Amygdala (tissue), 56 donors: ENCODE results near the gene ZSCAN22.
"Not testable (repeated sequence)": the region's sequence is repeated elsewhere in the genome, so short reads cannot be mapped to it uniquely, and the experiment has no call there.

Experiments
- DNase-seq, 56 donors: peaks; one replicate each; lab custom pipeline; 2025; lab: John Stamatoyannopoulos, UW

The ZSCAN22 gene

DNA sequence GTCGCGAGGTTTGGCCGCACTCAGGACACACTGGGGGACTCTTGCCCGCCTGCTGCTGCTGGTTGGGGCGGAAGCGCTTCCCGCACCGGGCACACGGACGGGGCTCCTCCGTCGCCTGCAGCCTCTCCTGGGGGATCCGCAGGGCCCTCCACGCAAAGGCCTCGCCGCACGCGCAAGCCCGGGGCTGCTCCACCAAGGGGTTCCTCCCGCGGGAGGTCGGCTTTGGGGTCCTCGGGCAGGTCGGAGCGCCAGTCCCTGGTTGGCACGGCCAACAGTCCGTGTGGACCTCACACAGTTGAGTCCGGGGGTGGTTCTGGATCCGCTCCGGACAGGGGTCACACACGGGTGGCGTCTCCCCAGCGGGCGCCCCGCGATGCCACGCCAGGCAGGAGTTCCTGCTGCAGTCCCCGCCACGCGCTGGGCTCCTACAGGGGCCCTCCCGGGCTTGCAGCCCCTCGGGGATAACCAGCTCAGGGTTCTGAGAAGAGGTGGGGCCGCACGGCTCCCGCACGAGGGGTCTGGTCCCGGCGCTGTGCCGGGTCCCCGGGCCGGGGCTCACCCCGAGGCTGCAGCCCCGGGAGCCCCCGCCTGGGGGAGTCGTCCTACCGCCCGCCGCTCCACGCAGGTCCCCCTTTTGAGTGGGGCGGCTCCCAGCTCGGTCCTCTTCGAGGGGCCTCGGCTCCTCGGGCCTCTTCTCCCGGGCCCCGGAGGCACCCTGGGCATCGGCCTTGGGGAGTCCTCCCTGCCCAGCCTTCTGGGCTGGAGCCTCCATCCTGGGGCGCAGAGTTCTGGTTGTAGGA lies 42.0 kb downstream of the ZSCAN22 start:
- DNase-seq = no peak

DNA sequence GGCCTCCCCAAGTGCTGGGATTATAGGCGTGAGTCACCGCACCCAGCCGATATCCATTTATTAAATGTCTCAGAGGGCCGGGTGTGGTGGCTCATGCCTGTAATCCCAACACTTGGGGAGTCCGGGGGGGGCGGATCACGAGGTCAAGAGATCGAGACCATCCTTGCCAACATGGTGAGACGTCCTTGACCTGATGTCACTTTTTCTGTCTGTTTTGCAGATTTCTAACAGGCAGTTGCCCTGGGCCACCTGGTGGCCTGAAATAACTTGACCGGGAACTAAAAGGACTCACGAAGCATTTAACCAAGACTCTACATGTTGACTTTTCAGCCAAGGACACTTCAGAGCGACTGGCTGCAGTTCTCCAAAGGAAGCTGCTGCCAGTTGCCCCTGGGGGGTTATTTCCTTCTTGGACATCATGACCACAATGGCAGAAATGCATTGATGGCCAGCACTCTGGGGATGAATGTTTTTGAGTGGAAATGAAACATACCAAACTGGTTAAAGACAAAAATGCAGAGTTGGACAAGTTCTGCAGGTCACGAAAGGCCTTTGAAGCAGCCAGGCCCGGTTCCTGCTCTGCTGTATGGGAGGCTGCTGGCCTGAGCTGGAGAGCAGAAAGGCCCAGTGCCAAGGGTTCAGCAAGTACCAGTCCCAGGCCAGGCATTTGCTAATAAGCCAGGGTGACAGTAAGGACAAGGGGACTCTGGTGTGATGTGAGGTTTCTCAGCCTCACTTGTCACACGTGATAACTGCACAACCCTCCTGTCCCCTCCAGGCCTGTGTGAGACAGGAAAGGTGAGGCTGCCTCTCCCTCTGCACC lies 45.7 kb downstream of the ZSCAN22 start:
- peak in 5 of 56 donors; percentile 8 to 24 (median 13) for DNase-seq

DNA sequence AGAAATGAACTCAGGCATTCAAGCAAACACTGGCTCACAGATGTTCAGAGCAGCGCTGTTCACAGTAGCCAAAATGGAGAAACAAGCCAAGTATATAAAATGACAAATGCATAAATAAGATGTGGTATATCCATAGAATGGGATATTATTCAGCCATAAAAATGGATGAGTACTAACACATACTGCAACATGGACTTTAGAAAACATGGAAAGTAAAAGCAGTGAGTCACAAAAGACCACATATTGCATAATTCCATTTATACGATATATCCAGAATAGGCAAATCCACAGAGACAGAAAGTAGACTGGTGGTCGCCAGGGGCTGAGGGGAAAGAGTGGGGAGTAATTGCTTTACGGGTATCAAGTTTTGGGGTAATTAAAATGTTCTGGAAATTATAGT lies 47.4 kb downstream of the ZSCAN22 start:
- DNase-seq = no peak

DNA sequence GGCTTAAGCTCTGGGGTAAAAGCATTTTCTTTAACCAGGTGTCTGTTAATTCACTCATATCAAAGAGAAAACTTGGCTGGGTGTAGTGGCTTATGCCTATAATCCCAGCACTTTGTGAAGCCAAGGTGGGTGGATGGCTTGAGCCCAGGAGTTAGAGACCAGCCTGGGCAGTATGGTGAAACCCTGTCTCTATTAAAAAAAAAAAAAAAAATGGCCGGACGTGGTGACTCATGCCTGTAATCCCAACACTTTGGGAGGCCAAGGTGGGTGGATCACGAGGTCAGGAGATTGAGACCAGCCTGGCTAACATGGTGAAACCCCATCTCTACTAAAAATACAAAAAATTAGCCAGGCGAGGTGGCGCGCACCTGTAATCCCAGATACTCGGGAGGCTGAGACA lies 49.9 kb downstream of the ZSCAN22 start:
- not testable (repeated sequence) for DNase-seq

DNA sequence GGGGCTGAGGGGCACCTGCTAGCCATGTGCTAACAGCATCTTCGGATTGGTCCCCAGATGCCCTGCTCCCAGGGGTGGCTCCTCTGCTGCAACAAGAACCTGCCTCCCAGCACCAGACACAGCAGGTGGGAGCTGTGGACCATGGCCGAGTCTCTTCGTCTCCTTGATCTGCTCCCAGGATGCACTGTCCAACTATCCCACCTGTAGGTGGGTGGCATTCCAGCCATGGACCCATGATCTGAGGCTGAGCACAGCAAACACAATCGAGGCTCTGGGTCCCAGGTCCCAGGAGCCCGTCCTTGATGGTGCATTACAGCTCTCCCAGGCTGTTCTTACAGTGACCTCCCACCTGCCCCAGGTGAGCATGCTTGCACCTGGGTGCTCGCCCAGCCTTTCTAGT lies 52.5 kb downstream of the ZSCAN22 start:
- no peak for DNase-seq

DNA sequence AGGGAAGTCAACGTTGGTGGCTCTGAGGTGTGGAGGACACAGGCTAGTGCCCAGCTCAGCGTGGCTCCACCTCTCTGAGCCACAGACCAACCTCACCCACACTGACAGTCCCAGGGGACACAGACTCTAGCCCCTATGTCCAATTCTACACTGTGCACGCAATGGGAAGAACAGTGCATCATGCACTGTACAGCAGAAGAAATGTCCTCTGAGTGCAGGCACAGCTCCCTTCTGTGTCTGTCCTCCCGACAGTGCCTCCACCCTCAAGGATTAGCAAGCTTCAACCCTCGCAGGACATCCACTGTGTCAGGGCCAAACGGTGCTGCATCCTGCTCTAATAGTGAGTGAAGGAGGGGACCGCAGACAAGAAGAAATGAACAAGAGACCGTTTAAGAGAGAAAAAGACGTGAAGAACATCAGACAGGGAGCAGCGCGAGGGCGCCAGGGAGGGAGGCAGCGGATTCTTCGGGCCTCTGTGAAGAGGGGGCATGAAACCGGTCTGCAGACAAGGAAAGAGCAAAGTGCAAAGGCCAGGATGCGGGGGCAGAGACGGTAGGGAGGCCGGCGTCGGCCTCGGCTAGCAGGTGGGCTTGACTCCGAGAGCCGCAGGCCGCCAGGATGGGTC lies 53.4 kb downstream of the ZSCAN22 start:
- DNase-seq = peak in 1 of 56 donors; percentile 55

DNA sequence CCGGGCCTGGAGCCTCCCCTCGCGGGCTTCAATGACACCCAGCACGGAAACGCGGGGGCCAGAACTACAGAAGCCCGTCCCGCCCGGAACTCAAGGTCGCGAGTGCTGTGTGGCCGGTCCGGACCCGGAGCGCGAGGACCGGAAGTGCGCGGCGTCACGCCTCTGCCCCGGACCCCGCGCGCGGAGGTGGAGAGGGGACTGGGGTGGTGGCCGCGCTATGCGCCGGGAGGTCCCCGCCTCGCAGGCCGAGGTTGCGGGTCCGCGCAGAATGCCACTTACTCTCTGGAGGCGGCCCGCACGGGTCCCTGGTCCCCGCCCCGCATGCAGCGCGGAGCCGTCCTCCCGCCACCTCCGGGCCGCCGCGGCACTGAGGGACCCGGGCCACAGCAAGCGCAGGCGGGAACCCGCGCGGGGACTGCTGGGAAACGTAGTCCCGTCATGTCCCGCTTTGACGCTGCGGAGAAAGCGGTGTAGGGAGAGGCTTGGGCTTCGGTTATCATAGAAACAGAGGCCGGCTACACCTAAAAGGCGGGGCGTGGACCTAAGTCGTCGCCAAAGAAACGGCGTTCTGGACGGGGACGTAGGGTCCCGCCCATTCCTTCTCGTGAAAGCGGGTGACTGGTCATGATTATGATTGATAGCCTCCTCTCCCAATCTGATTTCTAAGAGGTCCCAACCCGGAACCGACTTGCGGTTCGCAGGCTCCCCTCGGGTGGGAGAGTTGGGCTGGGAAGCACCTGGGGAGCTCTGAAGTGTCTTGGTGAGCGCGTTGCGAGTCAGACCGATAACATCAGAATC lies 54.1 kb downstream of the ZSCAN22 start, which contains the start of gene ZNF837:
TSS of gene ZNF837 (minus strand) at position 369 of the 798 bp plus-strand sequence. CDS start 11,698 bp downstream, outside the sequence.
- DNase-seq = peak; percentile 89 to 99 (median 98)

DNA sequence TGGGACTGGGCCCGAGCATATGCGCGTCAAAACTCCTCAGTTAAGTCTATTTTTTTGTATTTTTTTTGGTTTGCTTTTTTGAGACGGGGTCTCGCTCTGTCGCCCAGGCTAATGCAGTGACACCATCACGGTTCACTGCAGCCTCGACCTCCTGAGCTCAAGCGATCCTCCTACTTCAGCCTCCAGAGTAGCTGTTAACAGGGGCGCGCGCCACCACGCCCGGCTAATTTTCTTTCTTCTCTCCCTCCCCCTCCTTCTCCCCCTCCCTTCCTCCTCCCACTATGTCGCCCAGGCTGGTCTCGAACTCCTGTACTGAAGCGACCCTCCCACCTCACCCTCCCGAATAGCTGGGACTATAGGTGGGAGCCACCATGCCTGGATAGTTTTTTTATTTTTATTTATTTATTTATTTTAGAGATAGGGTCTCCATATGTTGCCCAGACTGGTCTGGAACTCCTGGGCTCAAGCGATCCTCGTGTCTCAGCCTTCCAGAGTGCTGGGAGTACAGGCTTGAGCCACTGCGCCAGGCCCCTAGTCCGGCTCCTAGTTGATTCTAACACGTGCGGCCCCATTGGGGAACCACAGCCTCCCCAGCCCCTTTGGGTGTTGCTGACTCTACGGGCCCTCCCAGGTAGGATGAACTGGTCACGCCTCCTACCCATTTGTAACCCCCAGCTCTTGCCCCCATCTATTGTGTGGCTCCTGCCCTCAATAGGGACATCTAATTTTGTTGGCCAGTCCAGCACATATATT lies 54.8 kb downstream of the ZSCAN22 start:
- DNase-seq = no peak

DNA sequence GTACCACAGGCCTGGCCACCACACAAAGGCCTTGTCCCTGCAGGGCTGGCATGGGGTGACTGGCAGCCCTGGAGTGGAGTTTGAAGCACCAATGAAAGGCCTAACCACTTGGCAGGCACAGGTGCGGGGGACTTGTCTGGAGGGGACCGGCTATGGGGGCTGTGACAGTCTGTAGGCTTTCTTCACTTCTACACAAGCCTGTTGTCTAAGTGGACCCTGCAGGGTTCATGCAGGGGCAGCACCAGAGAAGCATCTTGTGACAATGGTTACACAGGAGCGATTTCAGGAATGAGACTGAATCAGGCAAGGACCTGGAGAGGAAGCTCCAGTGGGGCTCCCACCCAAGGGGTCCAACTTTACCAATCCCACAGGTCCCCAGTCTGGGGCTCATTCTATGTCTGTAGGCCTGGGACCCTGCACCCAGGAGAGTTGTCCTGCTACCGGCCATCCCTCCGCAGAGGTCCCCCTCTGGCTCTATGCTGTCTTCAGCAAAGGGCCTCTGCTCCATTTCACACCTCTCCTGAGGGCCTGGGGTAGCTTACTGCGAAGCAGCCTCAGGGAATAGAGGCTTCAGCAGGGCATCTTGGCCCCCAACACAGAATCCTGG lies 56.3 kb downstream of the ZSCAN22 start:
- DNase-seq = no peak

DNA sequence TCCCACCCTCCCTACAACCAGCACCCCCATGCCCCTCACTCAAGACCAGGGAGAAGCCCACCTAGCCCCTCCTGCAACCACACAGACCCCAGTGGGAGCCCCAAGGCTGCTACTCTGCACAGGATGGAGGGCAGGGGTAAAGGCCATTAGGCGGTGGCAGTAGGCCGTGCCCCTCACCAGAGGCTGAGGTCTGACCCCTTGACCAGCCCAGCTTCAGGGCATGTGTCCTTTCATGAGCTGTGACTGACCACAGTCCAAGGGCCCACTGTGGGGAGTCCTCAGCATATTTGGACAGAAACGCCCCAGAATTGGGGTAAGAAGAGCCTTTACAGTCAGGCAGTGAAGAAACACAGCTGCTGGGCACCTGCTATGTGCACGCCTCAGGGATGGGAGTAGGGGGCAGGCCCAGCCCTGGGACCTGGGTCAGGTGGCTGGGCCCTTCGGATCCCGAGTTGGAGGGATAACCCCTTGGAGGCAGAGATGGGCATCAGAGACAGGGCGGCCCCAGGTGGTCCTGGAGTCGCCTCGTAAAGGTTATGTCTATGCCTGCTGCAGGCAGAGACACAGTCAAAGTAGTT lies 58.6 kb downstream of the ZSCAN22 start:
- no peak for DNase-seq

DNA sequence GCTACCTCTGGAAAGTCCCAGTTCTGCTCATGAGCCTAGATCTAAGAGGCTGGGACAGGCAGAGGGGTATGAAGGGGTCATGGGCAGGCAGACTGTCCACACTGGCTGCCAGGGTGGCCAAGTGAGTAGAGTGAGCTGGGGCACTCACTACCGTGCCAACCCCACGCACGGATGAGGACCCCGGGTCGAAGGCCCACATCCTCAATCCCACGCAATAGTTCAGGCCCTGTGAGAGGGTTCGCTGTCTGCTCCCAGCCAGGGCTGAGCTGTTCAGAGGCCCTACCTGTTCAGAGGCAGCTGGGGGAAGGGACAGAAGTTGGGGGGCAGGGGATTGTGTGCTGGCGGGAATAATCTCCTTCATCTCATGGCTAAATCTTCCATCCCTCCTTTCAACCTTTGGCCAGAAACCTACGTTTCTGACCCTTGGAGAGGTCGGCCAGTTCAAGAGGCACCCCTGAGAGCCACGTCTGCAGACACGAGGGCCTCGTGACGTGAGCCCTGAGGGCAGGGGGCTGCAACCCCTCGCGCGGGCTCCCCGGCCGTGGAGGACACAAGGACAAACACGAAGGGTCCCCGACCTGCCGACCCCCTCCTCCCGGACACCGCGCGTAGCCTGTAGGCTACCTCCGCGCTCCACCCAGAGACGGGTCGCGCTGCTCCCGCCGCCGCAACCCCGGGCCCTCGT lies 59.2 kb downstream of the ZSCAN22 start:
- DNase-seq = no peak

DNA sequence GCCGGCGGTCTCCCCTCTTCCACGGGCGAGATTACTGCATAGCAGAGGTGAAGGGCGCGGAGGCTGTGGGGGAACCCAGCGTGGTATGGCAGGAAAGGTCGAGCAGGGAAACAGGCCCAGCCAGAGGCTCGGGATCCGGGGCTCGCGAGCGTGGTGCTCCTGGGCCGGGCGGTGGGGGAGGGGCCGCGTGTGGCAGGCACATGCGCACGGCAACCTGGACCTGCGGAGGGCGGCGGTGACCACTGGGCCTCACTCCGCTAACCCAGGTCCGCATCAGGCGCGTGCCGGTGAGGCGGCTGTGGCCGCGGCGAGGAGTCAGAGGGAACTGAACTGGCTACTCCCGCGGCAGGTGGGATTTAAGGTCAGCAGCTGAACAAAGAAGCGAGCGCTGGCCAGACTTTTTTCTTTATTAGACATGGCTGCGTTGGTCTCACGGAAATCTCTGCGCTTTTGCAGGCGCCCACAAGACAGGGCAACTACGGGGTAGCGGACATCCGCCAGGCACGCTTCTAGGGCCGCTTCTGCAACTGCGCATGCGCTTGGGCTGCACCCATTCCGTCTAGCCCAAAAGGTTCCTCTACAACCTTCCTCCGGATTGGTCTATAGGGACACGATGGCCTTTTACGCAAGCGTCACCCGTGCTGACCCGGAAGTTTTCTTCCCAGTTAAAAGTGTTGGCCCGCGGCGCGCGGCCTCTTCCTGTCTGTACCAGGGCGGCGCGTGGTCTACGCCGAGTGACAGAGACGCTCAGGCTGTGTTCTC lies 60.0 kb downstream of the ZSCAN22 start, which contains the start of gene RPS5:
TSS of gene RPS5 (plus strand) at position 694 of the 762 bp plus-strand sequence. CDS start 869 bp downstream, outside the sequence.
- peak; percentile 68 to 98 (median 94) for DNase-seq

DNA sequence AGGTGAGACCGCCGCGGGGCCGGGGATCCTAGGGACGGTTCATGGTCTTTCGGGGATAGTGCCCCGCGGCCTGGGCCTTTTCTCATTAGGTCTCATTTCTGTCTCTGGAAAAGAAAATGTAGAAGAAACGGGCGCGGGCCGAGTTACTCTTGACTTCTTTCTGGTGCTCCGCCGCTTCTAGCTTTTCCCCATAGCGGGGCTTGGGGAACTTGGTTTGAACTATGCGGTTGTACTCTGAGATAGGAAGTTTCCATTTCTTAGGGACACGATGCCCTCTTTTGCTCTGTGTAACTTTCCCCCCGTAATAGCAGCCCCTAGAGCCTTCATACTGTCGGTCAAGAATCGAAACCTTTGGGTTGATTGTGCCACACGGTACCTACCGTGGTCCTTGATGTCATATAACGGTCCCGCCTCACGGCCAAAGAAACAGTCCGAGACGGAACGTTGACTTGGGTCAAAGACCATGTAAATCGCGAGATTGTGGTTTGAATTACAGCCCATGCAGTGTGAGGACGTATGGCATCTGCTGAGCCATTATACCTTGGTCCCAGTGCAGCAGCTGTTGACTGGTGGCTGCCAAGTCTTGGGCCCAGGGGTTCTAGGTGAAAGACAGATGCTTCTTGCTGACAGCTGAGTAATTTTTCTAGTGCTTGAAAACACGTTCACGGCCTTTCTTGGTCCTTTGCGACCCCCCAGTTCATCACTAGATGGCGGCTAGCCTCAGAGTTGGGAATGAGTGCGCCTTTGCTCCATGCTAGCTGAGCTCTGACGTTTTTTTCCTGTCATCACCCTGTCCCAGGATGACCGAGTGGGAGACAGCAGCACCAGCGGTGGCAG lies 60.8 kb downstream of the ZSCAN22 start:
- DNase-seq = no peak

DNA sequence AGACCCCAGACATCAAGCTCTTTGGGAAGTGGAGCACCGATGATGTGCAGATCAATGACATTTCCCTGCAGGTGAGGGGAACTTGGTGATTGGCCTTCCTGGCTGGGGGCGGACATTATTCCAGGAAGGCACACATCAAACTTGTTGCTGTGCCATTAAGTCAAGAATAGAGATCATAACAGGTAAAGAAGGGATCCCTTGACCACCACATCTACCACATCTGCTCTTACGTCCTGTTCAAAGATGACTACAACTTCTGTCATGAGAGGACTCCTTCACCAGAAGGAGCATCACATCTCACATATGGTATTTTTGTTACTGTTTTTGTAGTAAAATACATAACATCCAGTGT lies 61.4 kb downstream of the ZSCAN22 start:
- DNase-seq = no peak
